Ramos (cell line): ENCODE results near the gene SMCO4.
"Not testable (repeated sequence)": the region's sequence is repeated elsewhere in the genome, so short reads cannot be mapped to it uniquely, and the experiment has no call there.

Experiments
- in situ Hi-C: fragments of 300-500 bp; cut with MboI; formaldehyde crosslinking; loops from one replicate; pipeline ENCODE4 v1.14.3; 2022; ENCODE audit warnings: low sequenced_read_pairs; ENCODE audit not compliant: unreplicated experiment

SMCO4 gene

DNA sequence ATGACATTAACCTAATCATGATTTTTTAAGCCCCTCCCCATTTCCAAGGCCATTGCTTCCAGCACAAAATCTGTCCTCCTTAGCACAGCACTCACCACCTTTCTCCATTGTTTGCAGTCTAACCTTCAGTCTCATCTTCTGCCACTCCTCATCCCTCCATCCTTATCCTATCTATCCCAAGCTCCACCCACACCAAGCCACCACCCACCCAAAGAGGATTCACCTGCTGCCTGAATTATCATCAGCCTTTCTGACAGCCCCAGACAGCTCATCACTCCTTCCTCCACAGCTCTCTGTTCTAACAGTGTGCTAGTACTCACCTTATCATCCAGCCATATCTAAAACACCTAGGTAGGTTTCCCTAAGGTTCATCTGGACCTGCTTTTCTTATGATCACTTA, 20.7 kb upstream of the SMCO4 start:
- in situ Hi-C loops: no loop called here

DNA sequence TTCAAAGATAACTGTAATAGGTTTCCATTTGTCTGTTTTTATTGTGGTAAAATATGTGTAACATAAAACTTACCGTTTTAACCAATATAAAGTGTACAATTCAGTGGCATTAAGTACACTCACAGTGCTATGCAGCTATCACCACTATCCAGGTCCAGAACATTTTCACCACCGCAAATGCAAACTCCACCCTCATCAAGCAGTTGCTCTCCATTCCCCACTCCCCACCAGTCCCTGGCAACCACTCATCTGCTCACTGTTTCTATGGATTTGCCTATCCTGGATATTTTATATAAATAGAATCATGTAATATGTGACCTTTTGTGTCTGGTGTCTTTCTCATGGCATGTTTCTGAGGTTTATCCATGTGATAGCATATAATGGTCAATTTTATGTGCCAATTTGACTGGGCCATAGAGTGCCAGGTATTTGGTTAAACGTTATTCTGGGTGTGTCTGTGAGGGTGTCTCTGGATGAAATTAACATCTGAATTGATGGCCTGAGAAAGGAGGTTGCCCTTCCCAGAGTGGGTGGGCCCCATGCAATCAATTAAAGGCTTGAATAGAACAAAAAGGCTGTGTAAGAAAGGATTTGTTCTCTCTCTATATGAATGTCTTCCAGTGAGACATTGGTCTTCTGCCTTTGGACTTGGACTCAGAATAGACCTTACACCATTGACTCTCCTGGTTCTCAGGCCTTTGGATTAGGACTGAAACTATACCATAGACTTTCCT, 17.2 kb upstream of the SMCO4 start:
- in situ Hi-C loops: no loop called here

DNA sequence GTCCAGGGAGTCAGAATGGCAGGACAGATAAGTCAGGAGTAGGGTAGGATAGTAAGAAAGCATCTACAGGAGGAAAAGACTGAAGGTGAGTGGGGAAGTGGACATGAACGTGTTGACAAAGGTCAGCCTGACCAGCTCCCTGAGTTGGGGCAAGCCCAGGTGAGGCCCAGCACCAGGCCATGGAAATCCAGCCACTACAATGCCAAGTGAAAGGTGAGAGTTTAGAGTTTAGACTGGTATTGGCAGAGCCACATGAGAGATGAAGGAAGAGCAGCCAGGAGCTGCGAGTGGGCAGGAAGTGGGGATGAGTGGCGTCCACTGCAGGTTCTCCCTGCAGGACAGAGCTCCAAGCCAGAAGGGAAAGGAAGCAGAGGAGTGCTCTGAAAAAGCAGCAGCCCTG, 16.5 kb upstream of the SMCO4 start:
- in situ Hi-C loops: no loop called here

DNA sequence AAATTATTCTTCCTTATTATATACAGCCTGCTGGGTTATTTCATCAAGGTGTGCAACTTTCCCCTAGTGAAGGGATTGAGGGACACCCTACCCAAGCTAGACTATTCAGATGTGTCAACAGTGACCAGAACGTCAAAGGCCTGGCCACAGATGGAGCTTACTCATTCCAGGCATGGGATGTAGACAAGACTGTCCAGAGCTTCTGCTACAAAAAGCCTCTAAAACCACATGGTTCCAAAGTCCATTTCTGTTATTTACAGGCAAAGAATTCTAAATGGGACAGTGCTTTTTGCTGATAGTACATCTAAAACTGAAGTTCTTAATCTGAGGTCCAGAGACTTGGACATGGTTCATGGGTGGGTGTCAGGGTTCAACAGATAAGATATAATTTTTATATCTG, 9.7 kb upstream of the SMCO4 start:
- in situ Hi-C loops: no loop called here

DNA sequence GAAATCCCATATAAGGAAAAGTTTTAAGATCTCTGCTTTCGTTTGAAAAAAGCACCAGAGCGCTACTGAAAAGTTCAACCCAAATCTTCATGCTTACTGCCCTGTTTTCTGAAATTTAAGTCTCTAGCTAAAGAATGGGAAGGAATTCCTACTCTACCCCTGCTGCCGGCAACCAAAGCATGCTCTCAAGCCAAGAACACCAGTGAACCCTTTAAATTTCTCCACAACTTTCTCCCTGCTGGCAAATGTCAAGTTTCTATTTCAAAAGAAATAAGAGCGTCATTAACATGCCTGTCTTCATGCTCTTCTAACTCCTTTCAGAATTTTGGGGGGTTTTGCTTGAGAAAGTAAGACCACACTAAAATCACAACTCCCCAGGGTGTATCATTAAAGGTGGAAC, 6.8 kb upstream of the SMCO4 start:
- in situ Hi-C loops: no loop called here

DNA sequence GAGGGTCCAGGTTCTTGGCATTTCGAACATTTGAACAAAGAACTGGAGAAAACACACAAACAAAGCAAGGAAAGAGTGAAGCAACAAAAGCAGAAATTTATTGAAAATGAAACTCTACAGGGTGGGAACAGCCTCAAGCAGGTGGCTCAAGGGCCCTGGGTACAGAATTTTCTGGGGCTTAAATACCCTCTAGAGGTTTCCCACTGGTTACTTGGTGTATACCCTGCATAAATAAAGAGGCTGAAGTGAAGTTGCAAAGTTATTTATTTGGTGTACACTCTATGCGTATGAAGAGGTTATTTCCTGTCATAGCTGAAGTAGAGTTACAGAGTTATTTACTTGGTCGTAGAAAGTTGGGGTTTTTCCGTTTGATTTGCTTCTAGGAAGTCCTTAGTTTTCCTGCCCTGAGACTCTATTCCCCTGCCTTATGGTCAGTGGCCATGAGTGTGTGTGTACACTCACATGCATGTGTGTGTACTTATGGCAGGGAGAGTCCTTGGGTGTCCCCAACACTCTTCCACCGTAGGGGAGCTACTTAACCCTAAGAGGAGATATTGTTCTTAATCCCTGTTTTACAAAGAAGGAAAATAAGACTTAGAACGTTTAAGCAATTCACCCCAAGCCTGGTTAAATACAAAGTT, 5.6 kb upstream of the SMCO4 start:
- in situ Hi-C loops: no loop called here

DNA sequence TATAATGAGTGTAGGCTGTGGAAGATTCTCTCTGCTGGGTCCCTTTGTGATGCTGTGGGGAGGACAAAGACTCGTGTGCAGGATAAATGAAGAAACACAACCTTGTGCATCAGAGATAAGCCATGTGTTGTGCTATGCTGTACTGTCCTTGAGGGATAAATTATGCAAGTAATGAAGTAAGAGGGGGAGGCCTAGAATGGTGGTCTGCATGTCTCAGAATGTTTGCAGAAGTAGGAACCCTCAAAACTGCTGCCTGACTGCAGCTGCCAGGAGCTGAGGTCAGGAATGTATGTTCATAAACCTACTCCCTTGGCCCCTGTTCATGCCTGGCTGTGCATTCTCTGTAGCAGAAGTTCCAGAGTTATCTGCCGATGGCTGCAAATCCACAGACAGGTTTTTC, 4.6 kb upstream of the SMCO4 start:
- in situ Hi-C loops: no loop called here

DNA sequence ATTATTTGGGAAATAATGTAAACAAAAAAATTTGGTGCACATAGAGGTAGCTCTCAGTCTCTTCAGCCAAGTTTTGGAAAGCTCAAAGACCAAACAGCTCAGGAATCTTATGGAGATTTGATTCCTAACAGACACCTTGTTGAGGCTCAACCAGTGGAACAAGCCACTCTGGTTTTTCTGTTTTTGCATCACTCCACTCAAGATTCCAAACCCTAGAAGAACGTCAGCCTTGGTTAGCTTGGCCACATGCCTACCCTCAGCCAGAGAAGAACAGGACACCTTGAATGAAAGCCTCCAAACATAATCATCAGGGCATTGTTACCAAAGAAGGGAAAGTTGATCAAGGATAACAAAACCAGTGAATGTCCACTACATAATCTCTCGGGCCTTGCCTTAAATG, 3.8 kb upstream of the SMCO4 start:
- in situ Hi-C loops: no loop called here

DNA sequence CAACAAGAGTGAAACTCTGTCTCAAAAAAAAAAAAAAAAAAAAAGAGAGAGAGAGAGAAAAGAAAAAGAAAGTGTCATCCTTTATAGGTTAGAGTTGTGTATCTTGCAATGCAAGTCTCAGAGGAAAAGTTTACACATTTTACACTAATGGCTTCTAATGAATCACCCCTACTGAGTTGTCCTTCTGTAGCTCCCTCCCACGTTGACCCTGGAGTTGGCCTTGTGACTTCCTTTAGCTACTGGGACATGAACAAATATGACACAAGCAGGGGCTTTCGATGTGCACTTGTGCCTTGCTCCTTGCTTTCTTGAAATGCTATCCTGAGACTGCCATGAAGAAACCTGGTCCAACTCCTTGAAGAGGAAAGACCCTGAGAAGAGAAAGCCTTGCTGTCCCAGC, 2.4 kb upstream of the SMCO4 start:
- in situ Hi-C loops: no loop called here

DNA sequence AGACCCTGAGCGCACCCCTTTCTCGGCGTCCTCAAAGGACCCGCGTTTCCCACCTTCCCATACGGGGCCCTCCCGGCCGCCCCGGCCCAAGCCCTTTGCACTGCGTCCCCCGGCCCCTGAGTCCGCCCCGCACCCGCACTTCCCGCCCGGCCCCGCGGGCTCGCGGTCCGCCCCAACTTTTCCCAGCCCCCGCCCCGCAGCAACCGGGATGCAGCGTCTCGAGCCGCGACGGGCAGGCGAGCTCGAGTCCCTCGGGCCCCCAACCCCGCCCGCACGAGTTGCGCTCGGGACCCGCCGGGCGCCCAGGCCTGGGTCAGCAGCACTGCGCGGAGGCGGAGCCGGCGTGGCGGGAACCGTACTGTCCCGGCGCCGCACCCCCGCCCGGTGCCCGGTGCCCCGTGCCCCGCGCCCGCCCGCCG, 371 bp downstream of the SMCO4 start:
- in situ Hi-C loops: no loop called here

DNA sequence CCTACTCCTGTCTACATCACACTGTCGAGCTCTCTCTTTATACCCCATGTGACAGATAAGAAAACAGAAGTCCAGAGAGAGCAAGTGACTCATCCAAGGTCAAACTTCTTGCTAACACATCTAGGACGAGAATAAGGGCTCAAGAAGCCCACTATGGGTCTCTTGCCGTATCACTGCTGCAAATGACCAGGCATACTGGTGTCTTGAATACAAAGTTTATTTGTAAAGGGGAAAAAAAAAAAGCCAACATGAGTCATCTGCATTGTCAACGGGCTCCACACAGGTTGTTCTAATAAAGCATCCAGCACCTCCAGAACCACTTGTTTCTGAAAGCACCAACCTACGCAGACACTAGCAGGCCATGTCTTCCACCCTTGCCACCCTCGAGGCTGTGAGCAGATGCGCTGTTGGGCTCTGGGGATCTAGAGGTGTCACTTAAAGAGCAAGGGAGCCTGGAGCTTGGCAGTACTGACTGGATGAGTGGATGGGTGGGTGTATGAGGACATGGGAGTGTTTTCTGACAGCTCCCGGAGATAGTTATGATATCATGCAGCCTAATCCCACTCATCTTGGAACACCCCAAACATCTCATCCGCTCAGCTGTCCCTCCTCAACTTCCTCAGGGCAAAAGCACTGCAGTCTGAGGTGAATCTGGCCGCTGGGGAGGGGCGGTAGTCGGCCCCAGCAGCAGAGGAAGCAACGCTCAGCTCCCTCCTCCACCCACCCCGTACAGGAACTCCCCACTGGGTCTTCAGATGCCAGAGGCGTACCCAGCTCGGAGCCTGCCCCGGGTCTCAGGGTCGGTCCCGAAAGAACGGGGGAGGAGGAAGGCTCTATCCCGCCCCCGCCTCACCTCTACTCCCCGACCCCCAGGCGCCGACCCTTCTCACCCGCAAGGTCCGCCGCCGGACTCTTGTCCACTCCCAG, 1.0 kb downstream of the SMCO4 start:
- in situ Hi-C loops: no loop called here

DNA sequence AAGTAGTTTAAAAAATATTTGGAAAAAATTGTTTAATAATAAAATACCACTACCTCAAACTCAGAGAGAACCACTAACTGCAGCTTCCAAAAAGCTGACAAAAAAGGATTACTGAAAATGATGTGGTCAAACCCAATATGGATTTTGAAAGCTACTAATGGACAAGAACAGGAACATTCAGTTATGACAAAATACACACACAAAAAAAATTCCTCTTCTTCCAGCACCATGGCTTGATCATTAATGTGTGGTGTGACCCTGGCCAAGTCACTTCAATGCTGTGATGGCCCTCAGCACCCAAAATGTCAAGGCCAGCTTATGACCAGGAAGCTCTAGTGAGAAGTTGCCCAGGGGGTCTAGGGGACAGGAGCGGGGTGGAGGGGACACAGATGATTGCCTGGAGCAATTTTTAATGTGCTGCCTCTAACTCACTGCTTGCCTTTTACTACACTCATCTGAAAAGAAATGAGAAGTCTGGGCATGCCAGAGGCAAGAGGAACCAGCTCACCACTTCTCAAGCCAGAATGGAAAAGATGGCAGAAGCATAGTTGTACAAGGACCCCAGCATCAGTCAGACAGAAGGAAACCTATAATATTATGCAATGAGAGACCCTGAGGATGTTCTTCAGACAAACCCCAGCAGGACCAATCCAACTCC, 2.2 kb downstream of the SMCO4 start:
- in situ Hi-C loops: no loop called here

DNA sequence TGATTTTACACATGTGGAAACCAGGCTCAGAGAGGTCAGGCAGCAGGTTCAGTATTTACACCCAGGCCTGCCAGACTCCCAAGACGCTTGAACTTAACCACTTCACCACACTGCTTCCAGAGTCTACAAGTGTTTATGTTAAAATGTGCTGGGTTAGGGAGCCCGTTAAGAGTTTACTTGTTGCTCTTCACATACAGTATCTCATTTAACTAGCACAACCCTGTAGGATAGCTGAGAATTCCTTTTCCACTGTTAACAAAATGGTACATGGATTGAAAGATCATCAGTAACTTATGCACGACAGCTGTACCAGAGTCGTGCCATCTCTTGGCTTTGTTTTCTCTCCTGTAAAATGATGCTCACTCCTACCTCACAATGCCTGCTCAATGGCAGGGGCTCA, 2.9 kb downstream of the SMCO4 start:
- in situ Hi-C loops: no loop called here

DNA sequence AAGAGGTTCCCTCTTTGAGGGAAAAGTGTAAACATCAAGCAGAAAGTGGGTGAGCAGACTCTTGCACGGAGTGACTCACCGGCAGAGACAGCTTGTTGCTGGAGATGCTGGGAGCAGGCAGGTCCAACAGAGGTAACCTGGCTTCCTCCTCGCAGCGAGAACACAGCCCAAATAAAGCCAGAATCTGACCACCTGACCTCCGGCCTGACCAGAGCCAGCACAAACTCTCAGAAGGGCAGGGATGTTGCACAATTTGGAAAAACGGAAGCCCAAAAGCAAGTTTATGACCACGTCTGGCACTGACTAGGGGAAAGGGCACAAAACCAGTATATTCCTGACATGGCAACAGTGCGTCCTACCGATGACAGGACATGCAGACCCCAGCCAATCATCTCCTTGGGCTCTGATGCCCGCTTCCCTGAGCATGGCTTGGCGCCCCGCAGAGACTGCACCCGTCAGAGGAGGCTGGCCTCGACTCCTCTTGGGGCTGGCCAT, 5.4 kb downstream of the SMCO4 start:
- in situ Hi-C loops: no loop called here

DNA sequence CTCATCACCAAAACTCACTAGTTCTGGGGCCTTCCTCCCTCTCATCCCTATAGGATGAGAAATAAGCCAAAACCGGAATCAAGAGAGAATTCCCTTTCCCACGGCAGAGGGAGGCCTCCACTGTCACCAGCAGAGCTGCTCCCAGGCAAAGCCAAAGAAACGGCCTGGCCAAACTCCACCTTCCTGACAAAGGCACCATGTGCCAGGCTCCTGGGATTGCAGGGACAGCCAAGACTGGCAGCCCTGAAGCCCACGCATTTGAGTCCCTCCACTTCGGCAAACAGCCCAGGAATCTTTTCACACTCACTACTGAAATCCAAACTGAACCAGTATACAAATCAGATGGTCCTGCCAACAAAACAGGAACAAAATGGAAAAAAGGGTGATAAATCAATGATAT, 6.1 kb downstream of the SMCO4 start:
- in situ Hi-C loops: no loop called here

DNA sequence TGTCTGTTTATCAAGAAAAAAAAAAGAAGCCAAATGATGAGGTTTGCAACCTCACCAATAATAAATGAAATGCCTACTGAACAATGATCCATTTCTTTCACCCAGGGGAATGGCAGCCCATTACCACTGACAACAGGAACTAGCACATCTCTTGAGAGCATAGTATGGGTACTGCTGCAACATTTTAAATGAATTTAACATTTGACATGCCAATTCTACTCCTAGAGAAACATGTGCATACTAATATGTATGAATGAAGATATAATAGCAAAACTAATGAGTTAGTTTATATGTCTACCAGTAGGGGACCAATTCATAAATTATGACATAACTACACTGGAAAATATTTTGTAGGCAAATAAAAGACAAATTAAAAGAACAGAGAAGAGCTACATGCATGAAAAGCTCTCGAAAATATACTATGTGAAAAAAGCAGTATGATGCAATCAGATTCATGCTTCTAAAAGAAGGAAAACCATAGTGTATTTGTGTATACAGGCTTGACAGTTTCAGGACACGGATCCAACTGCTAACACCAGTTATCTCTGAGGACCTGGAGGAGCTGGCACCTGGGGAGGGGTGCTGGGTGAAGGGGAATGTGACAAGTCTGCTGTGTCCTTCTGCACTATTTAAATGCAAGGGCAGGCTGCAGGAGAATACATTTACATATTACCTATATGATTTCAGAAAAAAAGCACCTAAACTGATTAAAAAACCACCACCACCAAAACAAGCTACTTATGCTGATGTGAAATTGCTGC, 6.9 kb downstream of the SMCO4 start:
- in situ Hi-C loops: no loop called here

DNA sequence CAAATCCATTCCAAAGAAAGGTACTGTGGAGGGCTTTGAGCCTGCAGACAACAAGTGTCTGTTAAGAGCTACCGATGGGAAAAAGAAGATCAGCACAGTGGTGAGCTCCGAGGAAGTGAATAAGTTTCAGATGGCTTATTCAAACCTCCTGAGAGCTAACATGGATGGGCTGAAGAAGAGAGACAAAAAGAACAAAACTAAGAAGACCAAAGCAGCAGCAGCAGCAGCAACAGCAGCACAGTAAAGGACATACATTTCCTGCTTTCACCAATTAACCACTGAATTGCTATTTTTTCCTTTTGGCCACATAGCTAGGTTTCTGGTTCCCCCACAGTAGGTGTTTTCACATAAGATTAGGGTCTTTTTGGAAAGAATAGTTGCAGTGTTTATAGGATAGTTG, 7.6 kb downstream of the SMCO4 start:
- in situ Hi-C loops: not testable (repeated sequence)

DNA sequence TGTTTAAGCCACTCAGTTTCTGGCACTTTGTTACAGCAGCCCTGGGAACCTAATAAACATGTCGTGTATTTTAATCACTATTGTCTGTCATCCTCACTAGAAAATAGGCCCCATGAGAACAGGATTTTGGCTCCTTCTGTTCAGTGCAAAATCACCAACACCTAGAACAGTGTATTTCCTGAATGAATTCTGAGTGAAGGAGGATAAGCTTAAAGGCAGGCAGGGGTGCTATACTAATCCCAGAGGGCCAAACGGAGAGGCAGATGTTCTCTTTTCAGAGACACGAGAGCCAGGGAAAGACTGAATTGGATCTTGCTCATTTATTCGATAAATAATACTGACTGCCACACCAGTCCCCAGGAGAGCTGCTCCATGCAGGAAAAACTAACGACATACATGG, 10.4 kb downstream of the SMCO4 start:
- in situ Hi-C loops: no loop called here

DNA sequence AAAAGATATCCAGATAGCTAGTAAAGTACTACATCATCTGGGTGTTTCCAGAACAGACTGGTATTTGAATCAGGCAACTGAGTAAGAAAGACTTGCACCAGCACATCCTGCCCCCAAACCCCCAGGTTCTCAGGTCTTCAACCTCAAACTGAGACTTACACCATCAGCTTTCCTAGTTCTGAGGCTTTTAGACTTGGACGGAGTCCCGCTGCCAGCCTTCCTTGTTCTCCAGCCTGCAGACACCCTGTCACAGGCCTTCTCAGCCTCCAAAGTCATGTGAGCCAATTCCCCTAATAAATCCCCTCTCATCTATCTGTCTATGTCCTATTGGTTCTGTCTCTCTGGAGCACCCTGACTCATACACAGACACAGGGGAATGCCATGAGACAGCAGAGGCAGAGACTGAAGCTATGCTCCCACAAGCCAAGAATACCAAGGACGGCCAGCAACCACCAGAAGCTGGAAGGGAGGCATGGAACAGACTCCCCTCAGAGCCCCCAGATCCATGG, 10.9 kb downstream of the SMCO4 start:
- in situ Hi-C loops: no loop called here

DNA sequence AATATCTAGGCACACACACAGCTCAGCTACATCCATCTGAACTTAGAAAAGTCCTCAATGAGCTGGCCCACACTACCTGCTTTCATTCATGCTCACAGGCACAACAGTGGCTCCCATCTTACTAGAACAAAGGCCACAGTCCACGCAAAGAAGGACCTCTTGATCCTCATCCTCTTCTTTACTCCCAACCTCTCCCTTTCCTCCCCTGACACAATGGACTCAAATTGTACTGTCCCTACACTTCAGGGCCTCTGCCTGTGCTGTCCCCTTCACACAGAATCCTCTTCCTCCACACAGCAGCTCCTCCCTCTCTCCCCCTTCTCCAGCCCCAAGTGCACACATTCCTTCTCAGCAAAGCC, 12.7 kb downstream of the SMCO4 start:
- in situ Hi-C loops: no loop called here
